GM19099 (cell line): ENCODE results near the gene TRMO.

Experiments
- POLR2A ChIP-seq: IDR thresholded peaks from 3 replicates; pipeline ENCODE4 v1.6.1; 2011; ENCODE audit warnings: low read depth; ENCODE audit not compliant: insufficient read length; ENCODE audit errors: extremely low read depth

TRMO gene

GRCh38 chr9:97889941-97890887 is 32.1 kb downstream of the TRMO start:
- TF ChIP-seq POLR2A = no peak

GRCh38 chr9:97880336-97880735 is 42.0 kb downstream of the TRMO start:
- TF ChIP-seq POLR2A = no peak

GRCh38 chr9:97876061-97876460 is 46.2 kb downstream of the TRMO start:
- TF ChIP-seq POLR2A = no peak

GRCh38 chr9:97875111-97875510 is 47.2 kb downstream of the TRMO start:
- TF ChIP-seq POLR2A = no peak

- TF ChIP-seq POLR2A = no peak
Measured at GRCh38 chr9:97874624-97875023, 47.7 kb downstream of the TRMO start.

GRCh38 chr9:97873882-97874281 is 48.4 kb downstream of the TRMO start:
- no peak for TF ChIP-seq POLR2A

GRCh38 chr9:97873425-97873824 is 48.9 kb downstream of the TRMO start:
- no peak for TF ChIP-seq POLR2A

GRCh38 chr9:97868859-97869258 is 53.4 kb downstream of the TRMO start:
- no peak for TF ChIP-seq POLR2A

- TF ChIP-seq POLR2A = no peak
Measured at GRCh38 chr9:97866848-97867247, 55.5 kb downstream of the TRMO start.

- no peak for TF ChIP-seq POLR2A
Measured at GRCh38 chr9:97866300-97866699, 56.0 kb downstream of the TRMO start.

- TF ChIP-seq POLR2A = no peak
Measured at GRCh38 chr9:97864396-97864795, 57.9 kb downstream of the TRMO start.

- no peak for TF ChIP-seq POLR2A
Measured at GRCh38 chr9:97863314-97863713, 59.0 kb downstream of the TRMO start.

- no peak for TF ChIP-seq POLR2A
Measured at GRCh38 chr9:97861148-97861475, 61.2 kb downstream of the TRMO start.

GRCh38 chr9:97860451-97861147 is 61.7 kb downstream of the TRMO start:
- no peak for TF ChIP-seq POLR2A

GRCh38 chr9:97859346-97859745 is 63.0 kb downstream of the TRMO start:
- no peak for TF ChIP-seq POLR2A

GRCh38 chr9:97858826-97859225 is 63.5 kb downstream of the TRMO start:
- TF ChIP-seq POLR2A = no peak

GRCh38 chr9:97858393-97858713 is 63.9 kb downstream of the TRMO start:
- TF ChIP-seq POLR2A = no peak
